ENCODE results near the gene PLA2G5. TPM values are rescaled to one million over a fixed set of nuclear protein-coding genes. Genes with fewer than 3 reads are reported as not detected.

PLA2G5 gene
- total RNA-seq, 1 experiment from 2014 or later: not detected

GRCh38 chr1:20109223-20109856 is 39.3 kb downstream of the PLA2G5 start:
- Mint-ChIP-seq H3K4me1 (ENCODE audit: low read depth, unreplicated experiment) (peaks cover 10% of the 10 kb centered on the region), H3K36me3 (ENCODE audit: insufficient read depth, unreplicated experiment) (peaks cover 7% of the 10 kb centered on the region), H3K27ac (ENCODE audit: unreplicated experiment) (no peak overlapping the region), H3K4me3 (ENCODE audit: low read depth, unreplicated experiment) (no peak overlapping the region), H3K9me3 (ENCODE audit: low read depth, unreplicated experiment) (no peaks in the 10 kb centered on the region), H3K27me3 (ENCODE audit: unreplicated experiment) (peaks cover 6% of the 10 kb centered on the region)
- TF ChIP-seq CTCF (IDR thresholded peaks at IDR 0.05; ENCODE audit: unreplicated experiment): no peak
- intact Hi-C loops (cut with micrococcal nuclease; ENCODE audit: unreplicated experiment): no loop called here
- no peak for DNase-seq
- BruUV-seq (replicated peaks): no TSS peak
- CTCF ChIA-PET: interaction anchor here (0.7 kb wide), 1 partner anchor 52 kb away, joined by 3 read pairs; no protein-coding TSS in a partner anchor

GRCh38 chr1:20110679-20111078 is 40.7 kb downstream of the PLA2G5 start:
- CTCF ChIA-PET: no interaction called here
- no peaks in the 10 kb centered on the region for H3K9me3 Mint-ChIP-seq (ENCODE audit: low read depth, unreplicated experiment)
- no peak for DNase-seq
- H3K27me3 Mint-ChIP-seq (ENCODE audit: unreplicated experiment): peaks cover 13% of the 10 kb centered on the region
- TF ChIP-seq CTCF (IDR thresholded peaks at IDR 0.05; ENCODE audit: unreplicated experiment): no peak
- intact Hi-C loops (cut with micrococcal nuclease; ENCODE audit: unreplicated experiment): no loop called here
- H3K27ac Mint-ChIP-seq (ENCODE audit: unreplicated experiment): no peak overlapping the region
- no peak overlapping the region for H3K4me3 Mint-ChIP-seq (ENCODE audit: low read depth, unreplicated experiment)
- peaks cover 7% of the 10 kb centered on the region for H3K36me3 Mint-ChIP-seq (ENCODE audit: insufficient read depth, unreplicated experiment)
- peaks cover 15% of the 10 kb centered on the region for H3K4me1 Mint-ChIP-seq (ENCODE audit: low read depth, unreplicated experiment)
- BruUV-seq (replicated peaks): no TSS peak

DNA sequence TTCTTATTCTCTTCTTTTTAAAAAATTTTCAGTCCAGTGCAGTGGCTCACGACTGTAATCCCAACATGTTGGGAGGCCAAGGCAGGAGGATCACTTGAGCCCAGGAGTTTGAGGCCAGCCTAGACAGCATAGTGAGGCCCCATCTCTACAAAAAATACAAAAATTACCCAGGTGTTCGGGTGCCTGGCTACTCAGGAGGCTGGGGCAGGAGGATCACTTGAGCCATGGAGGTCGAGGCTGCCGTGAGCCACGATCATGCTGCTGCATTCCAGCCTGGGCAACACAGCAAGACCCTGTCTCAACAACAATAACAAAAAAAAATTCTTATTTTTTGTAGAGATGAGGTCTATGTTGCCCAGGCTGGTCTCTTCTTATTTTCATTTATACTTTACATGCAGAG is 41.5 kb downstream of the PLA2G5 start:
- TF ChIP-seq CTCF (IDR thresholded peaks at IDR 0.05; ENCODE audit: unreplicated experiment): no peak
- CTCF ChIA-PET: no interaction called here
- H3K4me1 Mint-ChIP-seq (ENCODE audit: low read depth, unreplicated experiment): peaks cover 15% of the 10 kb centered on the region
- peaks cover 7% of the 10 kb centered on the region for H3K36me3 Mint-ChIP-seq (ENCODE audit: insufficient read depth, unreplicated experiment)
- H3K27ac Mint-ChIP-seq (ENCODE audit: unreplicated experiment): no peak overlapping the region
- H3K4me3 Mint-ChIP-seq (ENCODE audit: low read depth, unreplicated experiment): no peak overlapping the region
- peaks cover 13% of the 10 kb centered on the region for H3K27me3 Mint-ChIP-seq (ENCODE audit: unreplicated experiment)
- DNase-seq: no peak
- H3K9me3 Mint-ChIP-seq (ENCODE audit: low read depth, unreplicated experiment): no peaks in the 10 kb centered on the region
- intact Hi-C loops (cut with micrococcal nuclease; ENCODE audit: unreplicated experiment): no loop called here
- no TSS peak for BruUV-seq (replicated peaks)

GRCh38 chr1:20112279-20113000 is 42.4 kb downstream of the PLA2G5 start:
- CTCF ChIA-PET: no interaction called here
- peaks cover 13% of the 10 kb centered on the region for H3K27me3 Mint-ChIP-seq (ENCODE audit: unreplicated experiment)
- no peak for DNase-seq
- peaks cover 15% of the 10 kb centered on the region for H3K4me1 Mint-ChIP-seq (ENCODE audit: low read depth, unreplicated experiment)
- H3K36me3 Mint-ChIP-seq (ENCODE audit: insufficient read depth, unreplicated experiment): peaks cover 7% of the 10 kb centered on the region
- no TSS peak for BruUV-seq (replicated peaks)
- no peak for TF ChIP-seq CTCF (IDR thresholded peaks at IDR 0.05; ENCODE audit: unreplicated experiment)
- no peak overlapping the region for H3K27ac Mint-ChIP-seq (ENCODE audit: unreplicated experiment)
- H3K4me3 Mint-ChIP-seq (ENCODE audit: low read depth, unreplicated experiment): no peak overlapping the region
- intact Hi-C loops (cut with micrococcal nuclease; ENCODE audit: unreplicated experiment): no loop called here
- no peaks in the 10 kb centered on the region for H3K9me3 Mint-ChIP-seq (ENCODE audit: low read depth, unreplicated experiment)
